Measurements from ENCODE around the gene SHTN1.
A peak's percentile ranks its signal among the peaks of the same experiment; 100 is the strongest.

The SHTN1 gene

DNA sequence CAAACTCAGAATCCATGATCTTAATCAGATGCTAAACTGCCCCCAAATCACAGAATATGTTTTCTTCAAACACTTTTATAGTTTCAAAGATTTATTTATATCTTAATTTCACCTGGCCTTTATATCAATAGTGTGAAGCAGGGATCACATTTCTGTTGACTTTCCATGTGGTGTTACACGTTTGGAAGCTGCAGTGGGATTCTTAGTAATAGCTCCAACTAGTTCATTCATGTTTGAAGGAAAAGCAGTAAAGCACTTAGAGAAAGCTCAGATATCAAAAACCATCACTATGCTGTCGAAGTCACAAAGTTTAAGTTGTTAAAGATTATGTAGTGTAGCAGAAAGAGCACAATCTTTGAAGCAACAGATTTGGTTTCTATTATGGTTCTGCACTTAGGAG, 138.9 kb downstream of the SHTN1 start:
- no peak for DNase-seq

DNA sequence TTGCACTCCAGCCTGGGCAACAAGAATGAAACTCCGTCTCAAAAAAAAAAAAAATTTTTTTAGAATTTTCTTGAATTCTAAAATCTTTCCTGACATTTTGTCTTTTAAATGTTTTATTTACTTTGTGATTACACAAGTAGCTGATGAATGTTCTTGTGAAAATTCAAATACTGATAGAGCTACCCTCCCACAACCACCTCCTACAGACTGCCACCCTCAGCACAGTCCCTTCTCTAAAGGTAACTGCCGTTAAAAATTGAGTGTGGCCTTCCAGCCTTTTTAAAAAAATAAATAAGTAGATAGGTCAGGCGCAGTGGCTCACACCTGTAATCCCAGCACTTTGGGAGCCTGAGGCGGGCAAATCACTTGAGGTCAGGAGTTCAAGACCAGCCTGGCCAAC, 140.6 kb downstream of the SHTN1 start:
- DNase-seq = no peak

DNA sequence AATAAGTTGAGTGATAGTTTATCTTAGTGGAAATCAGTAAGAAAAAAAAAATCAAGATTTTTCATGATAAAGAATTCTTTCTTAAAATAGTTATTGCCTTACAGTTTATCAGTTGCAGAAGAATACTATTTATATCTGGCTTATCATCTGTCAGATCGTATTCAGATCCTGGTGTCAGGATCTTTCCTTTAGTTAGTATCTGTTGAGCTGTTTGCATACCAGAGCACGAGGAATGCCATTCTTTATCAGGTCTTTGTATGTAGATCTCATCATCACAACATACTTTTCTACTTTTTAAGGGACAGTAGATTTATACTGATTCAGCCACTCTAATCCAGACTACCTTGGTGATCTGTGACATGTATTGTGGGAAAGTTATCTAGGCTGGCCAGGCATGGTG, 143.2 kb downstream of the SHTN1 start:
- no peak for DNase-seq

DNA sequence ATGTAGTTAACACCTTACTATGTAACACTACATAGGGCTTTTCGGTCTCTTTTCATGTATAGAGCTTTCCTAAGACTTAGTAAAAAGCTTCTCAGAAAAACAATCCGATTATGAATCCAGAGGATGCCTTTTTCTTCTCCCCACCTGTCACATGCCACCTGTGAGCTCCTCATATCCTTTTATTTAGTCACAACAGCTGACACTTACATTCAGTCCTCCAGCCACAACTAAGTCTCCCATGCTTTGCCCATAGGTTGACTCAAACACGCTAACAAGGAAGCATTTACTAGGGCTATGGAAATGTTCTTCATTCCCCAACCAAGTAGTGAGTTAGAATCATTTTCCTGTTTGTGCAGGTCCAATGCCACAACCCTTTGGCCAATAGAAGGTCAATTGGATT, 147.8 kb downstream of the SHTN1 start:
- DNase-seq = no peak

DNA sequence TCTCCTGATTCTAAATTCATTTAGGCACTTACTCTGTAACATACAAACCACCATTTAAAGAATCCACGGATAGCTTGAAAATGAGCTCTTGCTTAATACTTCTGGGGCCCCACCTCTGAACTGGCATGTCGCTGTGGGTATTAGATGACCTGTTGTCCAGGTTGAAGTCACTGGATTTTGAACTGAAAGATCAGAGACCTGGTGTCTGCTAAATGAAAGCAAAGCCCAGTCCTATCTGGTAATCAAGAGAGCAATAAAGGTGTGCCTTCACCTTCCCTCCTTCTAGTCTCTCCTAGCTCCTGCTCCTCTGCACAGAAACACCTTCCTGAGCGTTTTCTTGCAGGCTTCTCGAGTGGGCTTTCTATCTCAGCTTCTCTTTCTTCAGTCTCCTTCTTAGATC, 151.3 kb downstream of the SHTN1 start:
- DNase-seq = no peak

DNA sequence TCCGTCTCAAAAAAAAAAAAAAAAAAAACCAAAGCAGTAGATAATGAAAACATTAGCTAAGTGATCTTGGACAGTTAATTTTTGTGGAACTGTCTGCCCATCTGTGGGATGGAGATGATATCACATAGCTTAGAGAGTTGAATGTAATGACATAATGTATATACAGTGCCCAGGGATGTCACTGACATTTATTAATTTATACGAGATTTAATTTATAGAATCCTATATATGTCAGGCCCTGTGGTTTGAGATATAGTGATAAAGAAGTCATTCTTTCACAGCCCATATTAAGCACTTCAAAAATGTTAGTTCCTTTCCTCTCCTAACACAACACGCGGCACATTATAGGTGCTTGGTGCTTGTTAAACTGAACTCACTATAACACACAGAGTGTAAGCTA, 151.7 kb downstream of the SHTN1 start:
- DNase-seq = no peak

DNA sequence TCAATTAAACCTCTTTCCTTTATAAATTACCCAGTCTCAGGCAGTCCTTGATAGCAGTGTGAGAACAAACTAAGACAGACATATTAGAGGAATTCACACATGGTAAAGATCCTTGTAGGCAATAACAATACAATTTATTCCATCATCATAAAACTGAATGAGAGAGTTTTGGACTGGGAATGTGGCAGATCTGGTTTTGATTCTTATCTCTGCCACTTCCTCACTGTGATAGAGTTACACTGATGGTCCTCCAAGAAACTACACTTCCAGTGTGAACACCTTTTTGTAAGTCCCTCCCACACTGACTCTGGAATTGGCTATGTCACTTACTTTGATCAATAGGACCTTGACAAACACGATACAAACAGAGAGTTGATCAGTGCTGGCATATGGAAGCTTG, 152.7 kb downstream of the SHTN1 start:
- DNase-seq = no peak

DNA sequence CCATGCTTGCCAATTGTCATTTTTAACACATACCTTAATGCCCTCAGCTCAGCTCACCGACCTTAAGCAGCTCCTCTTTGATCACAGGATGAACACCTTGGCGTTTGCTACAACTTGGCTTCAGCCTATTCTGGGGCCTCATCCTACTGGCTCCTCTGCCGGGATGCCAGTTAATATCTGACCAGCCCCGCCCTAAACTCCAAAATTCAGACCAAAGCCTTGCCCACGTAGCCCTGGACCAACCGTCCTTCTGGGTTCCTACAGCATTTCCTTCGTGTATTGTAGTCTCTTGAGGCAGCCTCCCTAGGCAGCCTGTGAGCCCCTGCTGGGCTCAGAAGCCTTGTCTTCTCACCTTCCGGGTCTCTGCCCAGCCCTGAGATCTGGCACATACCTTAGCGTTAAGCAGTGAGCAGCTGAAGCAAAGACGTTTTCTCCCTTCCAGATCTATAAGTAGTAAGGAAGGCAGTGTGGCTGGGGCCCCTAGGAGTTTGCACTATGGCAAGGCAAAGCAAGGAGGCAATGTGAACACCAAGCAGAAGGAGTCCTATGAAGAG, 154.9 kb downstream of the SHTN1 start:
- DNase-seq = no peak

DNA sequence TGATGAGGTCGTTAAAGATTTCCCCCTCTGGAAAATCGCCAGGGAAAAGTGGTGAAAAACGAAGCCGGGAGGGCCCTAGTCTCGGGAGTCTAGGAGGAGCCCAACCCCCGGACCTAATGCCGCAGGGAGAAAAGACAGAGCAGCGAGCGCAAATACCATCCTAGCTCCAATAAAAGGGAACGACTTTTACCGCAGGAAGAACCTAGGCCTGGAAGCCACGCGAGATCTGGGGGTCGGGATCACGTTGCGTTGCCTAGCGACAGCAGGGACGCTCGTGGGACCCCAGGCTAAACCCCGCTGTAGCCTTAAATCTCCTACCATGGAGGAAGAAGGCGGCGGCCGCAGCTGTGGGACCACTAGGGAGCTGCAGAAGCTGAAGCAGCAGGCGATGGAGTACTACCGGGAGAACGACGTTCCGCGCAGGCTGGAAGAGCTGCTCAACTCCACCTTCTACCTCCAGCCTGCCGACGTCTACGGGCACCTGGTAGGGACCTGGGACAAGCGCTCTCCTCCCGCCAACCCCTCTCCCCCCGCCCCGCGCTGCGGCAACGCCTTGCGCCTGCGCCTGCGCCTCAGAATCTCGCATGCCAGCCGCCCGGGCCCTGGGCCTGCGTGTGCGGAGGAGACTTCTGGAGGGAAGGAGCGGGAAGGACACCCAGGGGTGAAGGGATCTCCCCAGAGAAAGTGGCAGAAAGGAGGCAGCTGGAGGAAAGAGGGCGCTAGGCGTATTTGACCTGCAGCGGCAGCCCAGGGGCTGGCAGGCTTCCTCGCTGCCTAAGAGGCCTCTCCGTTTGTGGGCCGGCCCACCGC, 155.5 kb downstream of the SHTN1 start, which contains the start of gene ENO4:
Gene ENO4 (plus strand): TSS at position 252 of the 810 bp plus-strand sequence. CDS start 68 bp downstream, at position 320.
- peak; percentile 55 for DNase-seq

DNA sequence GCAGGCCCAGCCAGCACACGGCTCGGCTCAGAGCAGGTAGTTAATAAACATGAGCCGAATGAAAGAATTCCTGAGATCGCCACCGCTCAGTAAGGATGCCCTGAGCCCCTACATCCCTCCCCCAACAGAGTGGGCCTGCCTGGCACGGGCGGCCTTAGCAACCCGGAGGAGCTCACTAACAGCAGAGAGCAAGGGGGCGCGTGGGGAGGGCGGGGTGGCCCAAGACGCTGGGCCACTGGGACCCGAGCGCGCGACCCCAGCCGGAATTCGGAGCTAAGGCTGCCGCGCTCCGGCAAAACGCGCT, 156.1 kb downstream of the SHTN1 start:
- no peak for DNase-seq

DNA sequence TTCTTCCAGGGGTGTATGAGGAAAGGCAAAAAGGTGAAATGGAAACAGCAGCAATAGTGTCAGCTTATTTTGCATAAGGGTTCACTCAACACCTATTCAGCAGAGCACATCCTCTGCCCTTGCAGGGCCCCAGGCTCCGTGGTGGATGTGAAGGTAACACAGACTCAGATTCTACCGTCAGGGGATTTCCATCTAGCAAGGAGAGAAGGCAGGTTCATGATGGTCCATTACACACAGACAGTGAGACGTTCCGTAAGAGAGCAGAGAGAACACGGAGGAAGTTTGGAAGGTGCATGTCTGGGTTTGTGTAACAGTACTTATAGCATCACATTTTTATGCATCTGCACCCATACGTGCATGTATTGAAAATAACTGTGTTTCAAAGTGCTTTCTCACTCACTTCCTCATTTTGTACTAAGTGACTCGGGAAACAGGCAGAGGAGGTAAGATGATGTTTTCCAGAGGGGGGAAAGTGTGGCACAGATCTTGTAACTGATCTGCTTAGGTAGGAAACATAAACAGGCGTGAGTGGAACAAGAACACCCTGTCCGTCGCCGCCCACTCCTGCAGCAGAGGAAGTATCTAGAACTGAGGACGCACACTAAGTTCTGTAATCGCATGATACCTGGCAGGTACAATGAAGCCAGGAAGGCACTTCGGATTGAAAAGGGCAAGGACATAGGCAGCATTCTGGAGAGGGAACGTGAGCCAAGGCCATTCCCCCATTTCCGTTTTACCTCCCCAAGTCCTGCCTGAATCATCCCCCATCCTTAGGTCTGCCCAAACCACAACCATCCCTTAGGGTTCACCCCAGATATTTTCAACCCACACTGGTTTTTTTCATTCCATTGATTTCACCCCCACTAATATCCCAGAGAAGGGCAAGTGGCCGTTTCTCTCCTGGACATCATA, 156.7 kb downstream of the SHTN1 start:
- no peak for DNase-seq

DNA sequence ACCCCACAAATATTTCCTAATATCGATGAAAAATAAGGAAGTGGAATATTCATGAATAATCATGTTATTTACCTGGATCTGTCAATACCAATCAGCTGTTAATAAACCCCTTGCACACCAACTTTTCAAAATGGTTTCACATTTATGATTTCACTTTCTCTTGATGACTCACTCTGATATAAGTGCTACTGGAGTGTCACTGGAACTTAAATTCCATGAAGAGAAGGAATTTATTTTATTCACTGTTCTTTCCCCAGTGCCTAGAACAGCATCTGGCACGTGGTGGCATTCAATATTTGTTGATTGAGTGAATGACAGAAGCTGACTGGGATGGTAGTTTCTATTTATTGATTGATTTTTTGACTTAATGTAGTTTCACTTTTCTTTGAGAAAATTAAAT, 159.2 kb downstream of the SHTN1 start:
- no peak for DNase-seq

DNA sequence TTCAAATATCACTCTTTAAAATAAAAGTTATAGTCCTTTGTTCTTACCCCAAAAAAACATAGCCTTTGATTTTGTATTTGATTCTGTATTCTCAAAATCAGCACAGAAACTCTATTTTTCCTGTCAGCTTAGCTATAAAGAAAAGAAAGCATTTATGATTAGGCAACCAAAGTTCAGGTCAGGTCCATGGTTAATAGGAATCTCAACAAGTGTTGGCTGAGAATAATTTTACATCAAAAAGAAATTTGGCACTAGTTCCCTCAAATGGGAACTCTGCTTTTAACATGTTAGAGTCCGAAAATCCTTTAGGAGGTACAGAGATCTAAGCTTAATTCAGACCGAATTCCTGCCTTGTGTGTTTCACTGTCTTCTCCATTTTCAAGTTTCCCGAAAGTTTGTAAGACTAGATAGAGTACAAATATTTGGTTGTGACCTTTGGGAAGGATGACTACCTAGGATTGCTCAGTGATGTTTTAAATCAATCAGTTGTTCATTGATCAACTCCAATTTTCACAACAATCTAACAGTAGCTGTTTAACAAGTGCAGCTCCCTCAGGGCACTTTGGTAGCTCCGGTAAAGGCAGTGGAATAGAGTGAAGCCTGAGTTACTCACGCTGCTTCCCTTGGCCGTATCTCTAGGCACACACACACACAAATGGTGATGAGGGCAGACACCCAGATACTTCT, 164.5 kb downstream of the SHTN1 start:
- DNase-seq = no peak

DNA sequence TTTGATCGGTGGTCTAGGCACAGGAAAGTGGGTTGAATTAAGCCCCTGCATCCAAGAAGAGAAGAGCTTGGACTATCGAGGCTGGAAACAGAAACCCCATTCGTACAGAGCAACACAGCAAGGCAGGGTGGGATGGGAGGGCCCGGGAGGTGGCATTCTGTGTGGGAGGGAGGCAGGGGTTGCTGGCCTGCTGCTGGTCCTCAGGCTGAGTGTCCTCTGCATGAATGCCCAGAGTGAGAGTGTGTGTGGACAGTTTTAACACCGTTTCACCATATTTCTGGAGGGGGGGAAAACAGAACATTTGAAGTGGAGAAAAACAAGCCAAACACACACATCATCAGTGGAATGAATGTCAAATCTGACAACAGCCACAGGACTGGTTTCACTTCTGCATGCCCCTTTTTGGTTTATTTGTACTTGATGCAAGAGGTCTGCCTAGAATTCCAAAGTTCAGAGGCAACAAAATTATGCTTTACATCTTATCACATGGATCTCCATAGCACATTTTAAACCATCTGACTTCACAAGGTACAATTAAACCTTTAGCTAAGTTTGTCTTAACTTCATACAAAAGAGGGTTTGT, 166.8 kb downstream of the SHTN1 start:
- DNase-seq = no peak

DNA sequence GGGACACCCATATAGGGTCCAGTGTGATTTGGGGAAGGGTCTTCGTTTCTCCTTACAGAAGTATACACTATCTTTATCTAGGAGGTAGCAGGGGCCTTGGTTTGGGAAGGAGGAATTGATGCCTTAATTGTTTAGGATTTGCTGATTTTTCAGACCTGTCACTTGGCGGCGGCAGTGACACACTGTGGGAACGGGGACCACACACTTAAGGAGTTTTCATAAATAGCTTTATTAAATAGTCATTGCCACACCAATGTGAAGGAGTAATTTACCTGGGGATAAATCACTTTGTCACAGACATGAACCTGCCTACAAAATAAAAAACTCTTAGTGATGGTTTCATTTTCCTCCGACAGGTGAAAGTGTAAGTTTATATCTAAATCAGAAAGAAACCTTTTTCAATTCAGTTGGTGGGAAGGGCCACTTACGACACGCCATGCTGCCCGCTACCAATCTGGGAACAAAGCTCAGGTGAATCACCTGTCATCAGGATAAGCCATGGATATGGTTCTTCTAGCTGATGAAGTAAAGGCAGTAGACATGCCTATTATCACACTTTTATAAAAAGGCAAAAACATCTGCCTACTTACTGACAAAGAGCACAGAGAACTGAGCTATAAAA, 168.0 kb downstream of the SHTN1 start:
- DNase-seq = no peak

DNA sequence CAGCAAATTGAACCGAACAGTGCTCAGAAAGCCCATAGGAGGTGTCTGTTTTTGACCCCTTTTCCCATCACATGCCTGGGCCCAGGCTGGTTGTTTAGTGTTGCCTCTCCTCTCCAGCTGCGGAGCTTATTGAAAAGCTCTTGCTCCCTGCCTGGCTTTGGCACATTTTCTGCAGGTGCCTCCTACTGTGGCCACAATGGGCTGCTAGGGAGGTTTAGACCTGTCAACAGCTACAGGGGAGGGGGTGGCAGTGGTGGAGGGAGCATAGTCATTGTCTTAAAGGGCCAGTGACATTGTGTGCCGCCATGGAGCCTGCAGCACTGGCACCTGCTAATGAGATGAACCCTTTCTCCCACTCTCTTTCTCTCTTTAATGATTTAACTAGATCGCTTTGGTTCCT, 168.9 kb downstream of the SHTN1 start:
- no peak for DNase-seq

DNA sequence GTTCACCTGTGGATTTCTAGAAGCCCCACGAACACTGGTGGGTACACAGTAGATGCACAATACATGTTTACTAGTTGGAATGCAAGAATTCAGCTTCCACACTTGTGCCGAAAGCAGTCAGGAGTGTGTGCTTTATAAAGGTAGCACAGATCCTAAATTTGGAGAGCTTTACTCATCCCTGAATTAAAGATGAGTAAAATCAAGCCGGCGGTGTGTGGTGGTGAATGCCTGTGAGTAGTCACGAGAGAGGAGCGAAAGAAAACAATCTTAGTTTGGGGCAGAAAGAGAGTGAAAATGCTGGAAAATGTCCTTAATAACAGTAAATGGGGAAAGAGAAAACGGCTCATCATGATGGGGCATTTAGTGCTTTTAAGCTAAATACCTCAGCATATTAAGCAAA, 169.3 kb downstream of the SHTN1 start:
- no peak for DNase-seq

DNA sequence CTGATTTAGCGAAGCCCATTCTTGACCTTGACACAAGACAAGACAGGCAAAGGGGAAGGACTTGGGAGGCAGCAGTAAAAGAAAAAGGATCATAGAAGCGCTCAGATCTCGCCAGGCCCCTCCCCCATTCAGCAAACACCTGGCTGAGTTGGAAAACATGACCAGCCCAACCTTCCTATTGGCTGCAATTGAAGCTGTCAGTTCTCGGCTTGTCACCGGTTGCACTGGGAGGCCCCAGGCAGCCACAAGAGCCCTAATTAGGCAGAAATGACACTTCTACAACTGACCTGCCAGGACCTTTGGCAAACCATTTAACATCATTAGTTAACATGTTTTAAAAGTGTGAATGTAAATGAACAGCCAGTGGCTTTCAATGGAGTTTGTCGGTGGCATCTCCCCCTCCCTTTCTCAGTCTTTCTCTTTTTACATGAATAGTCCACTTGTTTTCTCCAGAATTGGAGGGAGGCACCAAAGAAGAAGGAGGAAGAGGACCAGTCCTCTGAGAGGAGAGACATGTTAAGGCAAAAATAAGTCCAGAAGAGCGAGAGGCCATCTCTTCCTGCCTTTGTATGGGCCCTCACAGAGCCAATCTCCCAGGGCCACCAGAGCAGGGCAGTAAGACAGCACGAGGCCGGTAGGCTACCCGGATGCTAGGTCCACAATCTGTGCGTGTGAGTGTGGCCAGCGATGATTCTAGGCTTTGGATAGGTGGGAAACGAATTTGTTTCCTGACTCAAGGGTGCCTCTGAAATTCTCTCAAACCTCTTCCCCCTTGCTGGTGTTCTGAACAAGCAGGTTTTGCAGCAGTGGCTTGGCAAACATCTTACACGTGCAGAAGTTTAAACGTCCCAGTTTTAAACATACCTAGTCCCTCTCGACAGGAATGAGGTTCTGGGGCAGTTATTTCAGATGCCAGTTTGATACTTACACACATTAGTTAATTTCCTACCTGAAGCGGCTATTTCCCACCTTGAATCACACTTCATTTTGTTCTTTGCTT, 170.7 kb downstream of the SHTN1 start:
- no peak for DNase-seq

DNA sequence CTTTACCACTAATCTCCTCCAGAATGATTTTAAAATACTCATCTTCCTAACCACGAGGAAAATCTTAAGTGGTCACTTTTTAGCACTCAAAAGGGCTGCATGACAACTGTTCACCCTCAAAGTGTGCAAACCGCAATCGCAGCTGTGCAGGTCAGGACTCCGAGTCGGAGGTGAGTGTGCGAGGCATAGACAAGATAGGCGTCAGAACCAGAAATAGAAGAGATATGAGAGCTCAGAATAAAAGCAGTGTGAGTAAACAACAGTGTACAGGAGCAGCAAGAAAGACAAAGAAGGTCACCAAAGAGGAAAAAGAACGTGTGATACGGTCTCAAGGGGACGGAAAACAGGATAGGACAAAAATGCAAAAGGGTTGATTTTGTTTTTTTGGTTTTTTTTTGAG, 173.2 kb downstream of the SHTN1 start:
- no peak for DNase-seq
